ENCODE results near the gene KDM2B. TPM values are rescaled to one million over a fixed set of nuclear protein-coding genes. Genes with fewer than 3 reads are reported as not detected.
A peak's percentile ranks its signal among the peaks of the same experiment; 100 is the strongest.

Gene KDM2B
- total and polyA plus RNA-seq, 7 donors: 4.8 to 31.7 (median 16.8) TPM

DNA sequence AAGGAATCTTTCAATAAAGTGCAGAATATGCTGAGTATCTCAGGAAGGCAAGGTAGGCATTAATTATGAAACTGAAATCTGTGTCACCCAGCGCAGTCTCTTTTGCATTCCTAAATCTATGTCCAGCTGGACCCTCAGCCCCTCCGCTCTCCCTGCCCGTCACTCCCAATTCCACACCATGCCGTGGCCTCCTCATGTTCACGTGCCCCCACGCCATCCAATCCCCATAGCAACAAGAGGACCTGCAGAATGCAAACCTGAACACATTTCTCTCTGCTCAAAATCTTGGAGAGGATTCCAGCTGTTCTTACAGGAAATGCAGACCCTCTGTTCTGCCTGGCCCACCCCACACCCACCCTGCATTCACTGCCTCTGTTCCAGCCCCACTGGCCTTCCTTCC lies 35.3 kb downstream of the KDM2B start:
- 97 to 98% methylated on average over 6 of the region's 6 CpGs for WGBS, 2 donors
- intact Hi-C loops (cut with DNase I): no loop called here
- H3K4me1 ChIP-seq: no peaks in the 10 kb centered on the region
- H3K4me3 ChIP-seq: no peak overlapping the region
- no peaks in the 10 kb centered on the region for H3K9me3 ChIP-seq
- TF ChIP-seq POLR2AphosphoS5 (IDR thresholded peaks at IDR 0.05) (no peak), POLR2A (IDR thresholded peaks at IDR 0.05) (no peak), EP300 (IDR thresholded peaks at IDR 0.05) (no peak)
- TF ChIP-seq, protein P1, sequence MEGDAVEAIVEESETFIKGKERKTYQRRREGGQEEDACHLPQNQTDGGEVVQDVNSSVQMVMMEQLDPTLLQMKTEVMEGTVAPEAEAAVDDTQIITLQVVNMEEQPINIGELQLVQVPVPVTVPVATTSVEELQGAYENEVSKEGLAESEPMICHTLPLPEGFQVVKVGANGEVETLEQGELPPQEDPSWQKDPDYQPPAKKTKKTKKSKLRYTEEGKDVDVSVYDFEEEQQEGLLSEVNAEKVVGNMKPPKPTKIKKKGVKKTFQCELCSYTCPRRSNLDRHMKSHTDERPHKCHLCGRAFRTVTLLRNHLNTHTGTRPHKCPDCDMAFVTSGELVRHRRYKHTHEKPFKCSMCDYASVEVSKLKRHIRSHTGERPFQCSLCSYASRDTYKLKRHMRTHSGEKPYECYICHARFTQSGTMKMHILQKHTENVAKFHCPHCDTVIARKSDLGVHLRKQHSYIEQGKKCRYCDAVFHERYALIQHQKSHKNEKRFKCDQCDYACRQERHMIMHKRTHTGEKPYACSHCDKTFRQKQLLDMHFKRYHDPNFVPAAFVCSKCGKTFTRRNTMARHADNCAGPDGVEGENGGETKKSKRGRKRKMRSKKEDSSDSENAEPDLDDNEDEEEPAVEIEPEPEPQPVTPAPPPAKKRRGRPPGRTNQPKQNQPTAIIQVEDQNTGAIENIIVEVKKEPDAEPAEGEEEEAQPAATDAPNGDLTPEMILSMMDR (IDR thresholded peaks at IDR 0.05): no peak
- no peaks in the 10 kb centered on the region for H3K27me3 ChIP-seq
- no peak for DNase-seq
- no peak overlapping the region for H3K27ac ChIP-seq
- H3K36me3 ChIP-seq: peaks cover 0 to 14% (median 4%) of the 10 kb centered on the region in 4 donors

DNA sequence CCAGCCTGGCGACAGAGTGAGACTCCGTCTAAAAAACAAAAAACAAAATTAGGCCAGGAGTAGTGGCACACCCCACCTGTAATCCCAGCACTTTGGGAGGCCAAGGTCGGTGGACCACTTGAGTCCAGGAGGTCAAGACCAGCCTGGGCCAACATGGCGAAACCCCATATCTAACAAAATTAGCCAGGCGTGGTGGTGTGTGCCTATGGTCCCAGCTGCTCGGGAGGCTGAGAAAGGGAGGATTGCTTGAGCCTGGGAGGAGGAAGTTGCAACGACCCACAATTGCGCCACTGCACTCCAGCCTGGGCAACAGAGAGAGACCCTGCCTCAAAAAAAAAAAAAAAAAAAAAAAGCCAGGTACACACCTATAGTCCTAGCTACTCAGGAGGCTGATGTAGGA lies 37.0 kb downstream of the KDM2B start:
- no peak for DNase-seq
- intact Hi-C loops (cut with DNase I): no loop called here
- whole genome bisulfite sequencing, 2 donors: 88 to 91% methylated on average over 8 of the region's 8 CpGs
- TF ChIP-seq EP300 (IDR thresholded peaks at IDR 0.05): no peak
- no peak for TF ChIP-seq POLR2AphosphoS5 (IDR thresholded peaks at IDR 0.05)
- TF ChIP-seq, protein P1 (IDR thresholded peaks at IDR 0.05): no peak
- TF ChIP-seq POLR2A (IDR thresholded peaks at IDR 0.05): no peak
- Histone ChIP-seq H3K4me3 (no peak overlapping the region), H3K27me3 (no peaks in the 10 kb centered on the region), H3K27ac (no peak overlapping the region), H3K36me3 (peaks cover 0 to 8% (median 3%) of the 10 kb centered on the region in 4 donors), H3K9me3 (no peaks in the 10 kb centered on the region), H3K4me1 (no peaks in the 10 kb centered on the region)

DNA sequence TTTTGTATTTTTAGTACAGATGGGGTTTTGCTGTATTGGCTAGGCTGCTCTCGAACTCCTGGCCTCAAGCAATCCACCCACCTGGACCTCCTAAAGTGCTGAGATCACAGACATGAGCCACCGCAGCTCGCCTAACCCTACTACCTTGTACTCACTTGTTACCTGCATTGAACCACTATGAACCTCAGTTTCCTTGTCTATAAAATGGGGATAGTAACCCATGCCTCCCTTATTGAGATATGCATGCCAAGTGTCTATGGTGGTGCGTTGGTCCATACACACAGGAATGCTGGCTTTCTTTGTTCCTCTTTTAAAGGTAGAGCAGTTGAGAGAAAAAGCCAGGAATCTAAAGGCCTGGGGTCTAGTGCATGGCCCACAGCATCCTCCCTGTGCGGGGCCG lies 40.9 kb downstream of the KDM2B start:
- Histone ChIP-seq H3K4me3 (no peak overlapping the region), H3K27me3 (no peaks in the 10 kb centered on the region), H3K9me3 (no peaks in the 10 kb centered on the region), H3K4me1 (peaks cover 0 to 33% (median 29%) of the 10 kb centered on the region in 4 donors), H3K27ac (no peak overlapping the region), H3K36me3 (no peaks in the 10 kb centered on the region)
- intact Hi-C loops (cut with DNase I): loop anchor here (5.0 to 10.0 kb wide), 3 partner anchors 37 to 235 kb away; no protein-coding TSS in a partner anchor
- no peak for DNase-seq
- WGBS, 2 donors: 97 to 98% methylated on average over 6 of the region's 6 CpGs
- TF ChIP-seq POLR2AphosphoS5 (IDR thresholded peaks at IDR 0.05) (no peak), POLR2A (IDR thresholded peaks at IDR 0.05) (no peak), EP300 (IDR thresholded peaks at IDR 0.05) (no peak)
- TF ChIP-seq, protein P1 (IDR thresholded peaks at IDR 0.05): no peak

DNA sequence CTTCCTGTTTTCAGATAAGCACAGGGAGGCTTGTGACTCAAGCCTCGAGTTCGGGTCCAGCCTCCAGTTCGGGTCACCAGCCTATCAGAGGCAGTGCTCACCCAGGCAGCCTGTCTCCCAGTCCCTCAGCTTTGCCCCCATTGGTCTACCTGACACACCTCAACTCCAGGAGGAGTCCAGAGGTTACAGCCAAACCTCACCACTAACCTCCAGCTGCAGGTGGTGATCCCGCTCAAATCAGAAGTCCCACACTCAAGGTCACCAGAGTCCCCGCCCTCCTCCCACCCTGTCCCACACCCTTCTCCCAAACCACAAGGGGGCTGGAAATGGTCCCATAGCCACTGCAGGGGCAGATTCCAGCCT lies 42.1 kb downstream of the KDM2B start:
- H3K4me3 ChIP-seq: peak overlapping the region in 1 of 4 donors; percentile 74
- H3K27me3 ChIP-seq: no peaks in the 10 kb centered on the region
- TF ChIP-seq, protein P1 (IDR thresholded peaks at IDR 0.05): no peak
- TF ChIP-seq POLR2AphosphoS5 (IDR thresholded peaks at IDR 0.05): no peak
- no peak for TF ChIP-seq EP300 (IDR thresholded peaks at IDR 0.05)
- TF ChIP-seq POLR2A (IDR thresholded peaks at IDR 0.05): no peak
- H3K9me3 ChIP-seq: no peaks in the 10 kb centered on the region
- no peaks in the 10 kb centered on the region for H3K36me3 ChIP-seq
- intact Hi-C loops (cut with DNase I): loop anchor here (5.0 to 10.0 kb wide), 3 partner anchors 36 to 236 kb away; no protein-coding TSS in a partner anchor
- H3K27ac ChIP-seq: peak overlapping the region in 3 of 4 donors; percentile 87 to 96 (median 95)
- H3K4me1 ChIP-seq: peaks cover 0 to 33% (median 30%) of the 10 kb centered on the region in 4 donors
- no peak for DNase-seq
- 12 to 56% methylated on average over 5 of the region's 5 CpGs for WGBS, 2 donors
